Left lobe of liver (tissue), 2 donors: ENCODE results near the gene GRID1. TPM values are rescaled to one million over a fixed set of nuclear protein-coding genes. Genes with fewer than 3 reads are reported as not detected.

Experiments
- ATAC-seq: fragments of 200-7000 bp; cut with Tn5 transposase; one replicate; pipeline ENCODE4 v1.9.1; 2020; ENCODE audit warnings: mild to moderate bottlenecking, moderate library complexity
- DNase-seq: peaks from one replicate; pipeline ENCODE4 v3.0.0-alpha.2; 2020; ENCODE audit warnings: low spot score
- total RNA-seq: library from RNA; stranded (reverse); gene quantifications from one replicate; pipeline ENCODE4 v1.2.1, GENCODE V29; 2021
- donor health status: DM: no; HTN: no; CAD: no; lungs with moderate emphysema.
- donor health status: DM: no; HTN: yes; CAD: no.

Gene GRID1
- total RNA-seq, 1 donor from 2014 or later: 0.58 TPM

GRCh38 chr10:85925201-85925750, 441.3 kb downstream of the GRID1 start:
- no peak for ATAC-seq

GRCh38 chr10:85924382-85925102, 442.1 kb downstream of the GRID1 start:
- DNase-seq (no peak), ATAC-seq (no peak)

More at GRCh38 chr10:85925201-85925750, 441.3 kb downstream of the GRID1 start:
- no peak for DNase-seq

GRCh38 chr10:85922356-85923129, 444.1 kb downstream of the GRID1 start:
- ATAC-seq: no peak
- no peak for DNase-seq

- DNase-seq: no peak
- ATAC-seq: no peak
These were observed 444.8 kb downstream of the GRID1 start for GRCh38 chr10:85921789-85922188.

GRCh38 chr10:85920311-85920710, 446.3 kb downstream of the GRID1 start:
- DNase-seq (no peak), ATAC-seq (no peak)

GRCh38 chr10:85919491-85920021, 447.0 kb downstream of the GRID1 start:
- ATAC-seq: no peak
- DNase-seq: no peak

GRCh38 chr10:85918371-85918770, 448.2 kb downstream of the GRID1 start:
- DNase-seq: no peak
- ATAC-seq: no peak

GRCh38 chr10:85917601-85918000, 449.0 kb downstream of the GRID1 start:
- DNase-seq: no peak
- no peak for ATAC-seq

GRCh38 chr10:85916994-85917573, 449.5 kb downstream of the GRID1 start:
- ATAC-seq (peak; percentile 88), DNase-seq (peak; percentile 78)

- no peak for ATAC-seq
- no peak for DNase-seq
These were observed 450.3 kb downstream of the GRID1 start for GRCh38 chr10:85916286-85916685.

GRCh38 chr10:85915245-85915846, 451.2 kb downstream of the GRID1 start:
- no peak for DNase-seq
- ATAC-seq: no peak

- ATAC-seq: no peak
- no peak for DNase-seq
These were observed 451.9 kb downstream of the GRID1 start for GRCh38 chr10:85914720-85915119.

GRCh38 chr10:85908462-85908861, 458.1 kb downstream of the GRID1 start:
- ATAC-seq (no peak), DNase-seq (no peak)

- no peak for DNase-seq
- ATAC-seq: no peak
These were observed 464.5 kb downstream of the GRID1 start for GRCh38 chr10:85902051-85902450.

- no peak for ATAC-seq
These were observed 465.0 kb downstream of the GRID1 start for GRCh38 chr10:85901599-85901998.

GRCh38 chr10:85900487-85900886, 466.1 kb downstream of the GRID1 start:
- ATAC-seq (no peak), DNase-seq (no peak)

More at GRCh38 chr10:85901599-85901998, 465.0 kb downstream of the GRID1 start:
- no peak for DNase-seq

- DNase-seq: no peak
- no peak for ATAC-seq
These were observed 466.5 kb downstream of the GRID1 start for GRCh38 chr10:85900061-85900460.

GRCh38 chr10:85891472-85891871, 475.1 kb downstream of the GRID1 start:
- ATAC-seq (no peak), DNase-seq (no peak)

GRCh38 chr10:85888559-85888958, 478.0 kb downstream of the GRID1 start:
- DNase-seq (no peak), ATAC-seq (no peak)

GRCh38 chr10:85888004-85888403, 478.6 kb downstream of the GRID1 start:
- no peak for DNase-seq
- peak; percentile 81 for ATAC-seq

GRCh38 chr10:85874208-85874607, 492.4 kb downstream of the GRID1 start:
- ATAC-seq (no peak), DNase-seq (no peak)
